GM18511 (cell line): ENCODE results near the gene R3HDML.
A peak's percentile ranks its signal among the peaks of the same experiment; 100 is the strongest.

Source experiments
- ATAC-seq: cut with Tn5 transposase; IDR thresholded peaks from one replicate; pipeline ENCODE4 v1.9.1; 2021; ENCODE audit warnings: mild to moderate bottlenecking, moderate library complexity; ENCODE audit not compliant: unreplicated experiment

R3HDML gene

DNA sequence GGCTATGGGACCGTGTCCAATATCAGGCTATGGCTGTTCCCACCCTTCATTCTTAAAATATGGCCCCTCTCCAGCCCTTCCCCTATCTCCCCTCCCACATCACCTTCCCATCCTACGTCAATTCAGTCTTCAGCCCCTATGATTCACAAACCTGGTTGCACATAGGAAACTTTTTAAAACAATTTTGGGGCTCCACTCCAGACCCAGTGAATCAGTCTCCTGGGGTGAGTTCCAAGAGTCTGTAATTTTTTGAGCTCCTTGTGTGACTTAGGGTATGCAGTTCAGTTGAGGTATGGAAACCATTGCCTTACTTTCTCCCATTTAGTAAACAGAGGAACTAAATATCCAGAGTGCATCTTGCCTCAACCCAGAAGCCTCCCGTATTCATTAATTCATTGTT is 24.2 kb downstream of the R3HDML start:
- ATAC-seq, result no peak

GRCh38 chr20:44362466-44362940 is 25.7 kb downstream of the R3HDML start:
- no peak for ATAC-seq

- no peak for ATAC-seq
These were observed 27.2 kb downstream of the R3HDML start for GRCh38 chr20:44364068-44364467.

- ATAC-seq, result no peak
These were observed 27.9 kb downstream of the R3HDML start for GRCh38 chr20:44364780-44365179.

- ATAC-seq, result no peak
These were observed 30.9 kb downstream of the R3HDML start for GRCh38 chr20:44367746-44368145.

GRCh38 chr20:44370639-44371218 is 33.9 kb downstream of the R3HDML start:
- no peak for ATAC-seq

GRCh38 chr20:44382641-44383040 is 45.8 kb downstream of the R3HDML start:
- no peak for ATAC-seq

GRCh38 chr20:44384423-44385027 is 47.7 kb downstream of the R3HDML start:
- peak; percentile 51 for ATAC-seq

GRCh38 chr20:44388466-44389023 is 51.7 kb downstream of the R3HDML start:
- ATAC-seq, result peak; percentile 81

- ATAC-seq, result no peak
These were observed 53.0 kb downstream of the R3HDML start for GRCh38 chr20:44389871-44390270.

DNA sequence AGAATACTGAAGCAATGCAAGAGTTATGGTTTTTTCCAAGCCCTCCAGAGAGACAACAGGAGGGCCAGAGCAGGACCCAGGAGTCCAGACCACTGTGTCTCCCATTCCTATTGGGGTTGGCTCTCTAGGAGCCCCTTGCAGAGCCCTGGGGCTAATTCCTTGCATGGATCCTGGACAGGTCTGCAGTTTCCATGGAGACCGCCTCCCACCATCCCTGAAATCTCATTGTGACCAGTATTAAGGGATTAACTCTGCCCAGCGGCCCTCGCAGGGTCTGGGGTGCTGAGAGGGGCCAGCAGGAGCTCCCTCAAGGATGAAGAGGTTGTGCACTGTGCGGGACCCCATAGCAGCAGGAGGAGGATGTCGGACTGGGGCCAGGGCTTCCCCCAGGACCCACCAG is 53.4 kb downstream of the R3HDML start:
- ATAC-seq, result no peak

- ATAC-seq, result no peak
These were observed 55.4 kb downstream of the R3HDML start for GRCh38 chr20:44392088-44392775.

DNA sequence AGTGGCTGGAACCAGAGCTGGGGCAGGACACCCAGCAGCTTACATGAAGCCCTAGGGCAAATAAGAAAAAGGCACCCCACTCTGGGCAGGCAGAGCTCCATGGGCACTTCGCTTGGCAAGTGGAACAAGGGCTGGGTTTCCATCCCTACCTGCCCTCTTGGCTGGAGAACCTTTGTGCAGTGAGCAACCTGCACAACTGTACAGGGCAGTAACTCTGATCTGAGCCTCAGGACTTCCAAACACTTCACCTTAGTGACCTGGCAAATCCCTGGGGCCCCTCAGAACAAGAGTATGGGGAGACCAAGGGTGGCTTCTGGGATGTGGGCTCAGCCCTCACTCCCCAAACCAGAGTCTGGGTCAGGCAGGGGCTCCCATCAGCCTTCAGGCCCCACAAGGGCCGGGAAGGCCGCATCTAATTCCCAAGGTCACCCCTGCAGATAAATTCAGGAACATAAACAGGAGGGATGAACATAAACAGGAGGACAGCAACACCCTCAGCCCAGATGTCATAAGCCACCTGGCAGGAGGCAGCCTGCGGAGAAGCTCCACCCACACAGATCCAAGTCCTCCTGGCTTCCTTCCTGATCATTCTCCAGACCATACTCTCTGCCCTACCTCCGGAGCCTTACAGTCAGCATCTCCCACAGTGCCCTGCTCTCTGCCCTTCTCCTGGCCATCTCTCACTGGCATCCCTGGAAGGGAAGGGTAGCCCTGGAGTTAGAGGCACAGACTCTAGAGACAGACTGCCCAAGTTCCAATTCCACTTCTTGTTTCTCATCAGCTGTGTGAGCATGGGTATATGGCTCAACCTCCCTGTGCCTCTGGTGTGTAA is 56.1 kb downstream of the R3HDML start:
- ATAC-seq, result no peak

DNA sequence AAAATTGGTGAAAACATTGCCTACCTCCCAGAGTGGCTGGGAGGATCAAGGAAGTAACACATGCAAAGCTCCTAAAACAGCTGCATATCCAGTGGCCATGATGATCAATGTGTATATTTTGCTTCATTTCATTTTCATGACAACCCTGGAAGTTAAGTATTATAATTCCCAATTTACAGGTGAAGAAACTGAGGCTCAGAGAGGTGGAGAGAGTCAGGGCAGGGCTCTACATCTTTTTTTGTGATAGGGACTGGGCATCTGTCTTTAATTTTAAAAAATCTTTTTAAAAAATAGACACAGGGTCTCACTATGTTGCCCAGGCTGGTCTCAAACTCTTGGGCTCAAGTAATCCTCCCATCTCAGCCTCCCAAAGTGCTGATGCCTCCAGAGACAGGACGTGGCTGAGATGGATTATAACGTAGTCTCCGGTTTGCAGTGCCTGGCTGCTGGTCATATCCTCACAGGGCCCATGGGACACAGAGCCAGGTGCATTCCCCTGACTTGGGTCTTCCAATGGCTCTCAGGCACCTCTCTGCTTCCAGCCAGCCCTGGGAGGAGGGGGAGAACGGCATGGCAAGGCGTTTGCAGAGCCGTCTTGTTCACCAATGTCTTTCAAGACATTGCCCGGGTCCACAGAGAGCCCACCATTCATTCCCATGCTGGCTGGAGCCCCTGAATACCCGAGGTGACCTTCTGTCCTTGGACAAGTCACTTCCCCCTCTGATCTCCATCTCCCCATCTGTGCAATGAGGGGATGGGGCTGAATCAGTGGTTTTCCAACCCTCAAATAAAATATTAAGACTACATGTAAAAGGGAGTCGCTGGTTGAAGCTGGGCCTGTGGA is 57.0 kb downstream of the R3HDML start:
- no peak for ATAC-seq

DNA sequence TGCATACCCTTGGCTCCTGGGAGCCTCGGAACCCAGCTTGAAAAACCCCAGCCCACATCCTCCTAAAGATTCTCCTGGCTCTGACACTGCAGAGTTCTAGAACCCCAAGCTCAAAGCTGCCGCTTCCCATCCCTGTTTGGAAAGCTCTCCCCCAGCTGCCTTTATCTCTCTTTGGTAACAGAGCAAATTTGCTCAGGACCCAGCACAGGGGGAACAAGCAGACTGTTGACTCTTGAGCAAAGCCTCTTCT is 57.5 kb downstream of the R3HDML start:
- ATAC-seq, result no peak

DNA sequence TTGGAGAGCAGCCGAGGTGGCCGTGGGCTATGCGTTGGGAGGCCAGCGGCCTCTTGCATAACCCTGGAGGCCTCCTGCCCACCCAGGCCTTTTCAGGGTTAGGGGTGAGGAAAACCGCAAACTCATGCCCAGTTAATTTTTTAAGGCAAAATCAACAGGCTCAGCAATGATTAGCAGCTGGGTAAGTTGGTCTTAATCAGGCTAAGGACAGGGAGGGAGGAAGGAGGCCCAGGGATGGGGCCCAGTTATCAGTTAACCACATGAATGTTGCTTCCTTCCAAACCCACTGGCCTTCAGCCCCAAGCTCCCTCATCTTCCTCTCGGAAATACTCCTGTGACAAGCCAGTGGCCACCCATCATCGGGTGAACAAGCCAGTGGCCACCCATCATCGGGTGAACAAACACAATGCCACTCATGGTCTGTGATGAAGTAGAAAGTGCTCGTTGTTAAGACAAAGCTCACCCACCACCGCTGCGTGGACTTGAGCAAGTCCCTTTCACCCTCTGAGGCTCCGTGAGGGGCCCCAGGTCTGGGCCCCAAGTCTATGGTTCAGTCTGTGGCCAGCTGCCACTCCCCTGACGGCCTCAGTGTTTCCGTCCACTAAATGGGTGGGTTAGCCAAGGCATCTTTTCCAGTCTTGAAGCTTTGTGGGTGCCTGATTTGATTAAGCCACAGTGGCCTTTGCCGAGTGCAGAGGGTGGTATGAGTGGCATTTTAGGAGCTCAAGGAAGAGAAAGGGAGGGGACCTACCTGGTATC is 58.0 kb downstream of the R3HDML start:
- ATAC-seq, result no peak

DNA sequence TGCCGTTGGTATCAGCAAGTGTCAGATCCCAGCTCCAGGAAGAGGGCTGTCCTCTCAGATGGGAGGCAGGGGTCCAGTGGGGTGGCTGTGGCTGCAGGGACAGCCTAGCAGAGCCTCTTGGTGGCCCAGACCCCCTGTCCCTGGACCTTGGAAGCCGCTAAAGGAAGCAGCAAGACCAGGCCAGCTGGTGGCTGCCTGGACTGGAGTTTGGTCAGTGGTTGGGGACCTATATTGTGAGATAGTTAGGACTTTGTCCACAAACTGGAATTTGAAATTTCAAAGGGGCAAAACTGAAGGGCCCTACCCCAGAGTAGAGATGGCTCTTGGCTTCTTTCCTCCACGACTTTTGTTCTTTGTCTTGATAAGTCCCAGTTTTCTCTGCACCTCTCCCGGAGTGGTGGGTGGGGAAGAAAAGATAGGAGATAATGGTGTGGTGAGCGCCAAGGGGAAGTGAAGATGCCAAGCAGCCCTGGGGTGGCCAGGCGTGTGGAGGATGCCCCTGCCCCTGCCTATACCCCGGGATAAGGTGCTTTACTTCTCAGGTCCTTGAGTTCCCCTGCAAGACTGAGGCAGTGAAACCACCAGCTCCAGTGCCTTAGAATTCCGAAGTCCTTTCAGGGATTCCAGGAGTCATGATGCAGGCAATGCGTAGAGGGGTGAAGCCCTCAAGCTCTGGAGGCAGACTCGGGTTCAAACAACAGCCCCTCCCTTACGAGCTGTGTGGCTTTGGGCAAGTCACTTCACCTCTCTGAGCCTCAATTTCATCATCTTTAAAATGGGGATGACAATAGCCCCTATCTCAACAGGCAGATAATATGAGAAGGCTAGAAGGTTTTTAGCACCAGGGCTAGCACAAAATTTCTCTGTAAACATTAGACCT is 58.9 kb downstream of the R3HDML start:
- no peak for ATAC-seq

DNA sequence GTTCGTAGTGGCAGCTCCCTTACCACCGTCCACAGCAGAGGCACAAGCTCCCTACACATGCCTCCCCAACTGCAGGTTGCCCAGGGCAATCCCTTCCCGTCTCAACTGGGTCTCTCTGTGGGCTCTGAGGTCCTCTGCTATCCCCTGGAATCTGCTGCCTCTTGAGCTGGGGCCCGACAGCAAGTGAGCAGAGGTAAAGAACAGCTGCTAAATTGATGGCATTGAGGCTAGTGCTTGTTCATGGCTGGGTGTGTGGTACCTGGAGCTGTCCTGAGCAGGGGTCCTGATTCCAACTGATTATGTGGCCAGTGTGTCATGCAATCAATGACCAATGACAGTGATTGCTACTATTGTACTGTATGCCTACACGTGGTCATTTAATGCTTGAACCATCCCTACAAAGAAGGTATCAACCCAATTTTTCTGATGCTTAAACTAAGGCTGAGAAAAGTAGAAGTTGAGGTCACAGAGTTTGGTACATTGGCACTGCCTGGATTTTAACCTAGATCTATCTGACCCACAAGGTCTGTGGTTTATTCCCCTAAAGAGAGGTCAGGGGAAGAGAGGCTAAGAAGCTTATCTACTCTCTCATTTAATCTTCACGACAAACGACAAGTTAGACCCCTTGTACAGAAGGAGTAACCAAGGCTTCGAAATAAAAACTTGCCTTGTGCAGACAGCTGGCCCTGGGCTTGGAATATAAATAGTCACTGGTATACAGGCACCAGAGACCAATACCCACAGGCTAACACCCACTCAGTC is 59.7 kb downstream of the R3HDML start:
- ATAC-seq, result no peak
